GM08714 (cell line): ENCODE results near the gene NPPC.

Source experiments
- H3K4me3 ChIP-seq: fragments of 200-500 bp; sonication (Bioruptor generic); 2 replicates; pipeline ENCODE4 v1.5.1; 2014; ENCODE audit warnings: mild to moderate bottlenecking, low read length, inconsistent platforms
- ZNF274 ChIP-seq: IDR thresholded peaks from 2 replicates; pipeline ENCODE4 v1.6.1; 2012; ENCODE audit warnings: mild to moderate bottlenecking, low read depth, low read length

The NPPC gene

DNA sequence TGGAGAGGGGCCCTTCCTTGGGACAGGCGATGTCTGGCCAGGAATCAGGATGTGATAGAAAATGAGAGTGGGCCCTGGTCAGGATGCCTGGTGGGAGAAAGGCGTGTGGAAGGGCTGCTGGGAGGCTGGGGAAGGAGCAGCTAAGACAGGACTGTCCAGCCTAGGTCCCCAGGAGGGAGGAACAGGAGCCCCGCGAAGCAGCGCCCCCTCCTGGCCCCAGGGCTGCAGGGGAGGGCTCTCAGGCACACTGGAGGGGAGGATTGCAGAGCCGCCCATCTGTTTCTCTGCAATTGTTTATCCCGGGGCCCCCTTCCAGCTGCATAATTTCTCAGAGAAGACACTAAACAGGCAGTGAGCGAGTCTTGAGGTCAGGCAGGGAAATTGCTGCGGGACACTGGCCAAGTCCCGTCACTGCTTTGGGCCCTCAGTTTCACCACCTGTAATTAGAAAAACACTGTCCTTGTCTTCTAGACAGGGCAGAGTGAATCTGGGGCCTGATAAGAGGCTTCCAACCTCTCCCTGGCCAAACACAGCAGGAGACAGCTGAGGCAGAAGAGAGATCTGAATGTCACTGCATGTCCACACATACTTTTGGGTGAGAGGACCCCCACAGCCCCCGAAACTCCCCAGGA is 3.9 kb upstream of the NPPC start:
- TF ChIP-seq ZNF274 = no peak
- no peak overlapping the region for H3K4me3 ChIP-seq

DNA sequence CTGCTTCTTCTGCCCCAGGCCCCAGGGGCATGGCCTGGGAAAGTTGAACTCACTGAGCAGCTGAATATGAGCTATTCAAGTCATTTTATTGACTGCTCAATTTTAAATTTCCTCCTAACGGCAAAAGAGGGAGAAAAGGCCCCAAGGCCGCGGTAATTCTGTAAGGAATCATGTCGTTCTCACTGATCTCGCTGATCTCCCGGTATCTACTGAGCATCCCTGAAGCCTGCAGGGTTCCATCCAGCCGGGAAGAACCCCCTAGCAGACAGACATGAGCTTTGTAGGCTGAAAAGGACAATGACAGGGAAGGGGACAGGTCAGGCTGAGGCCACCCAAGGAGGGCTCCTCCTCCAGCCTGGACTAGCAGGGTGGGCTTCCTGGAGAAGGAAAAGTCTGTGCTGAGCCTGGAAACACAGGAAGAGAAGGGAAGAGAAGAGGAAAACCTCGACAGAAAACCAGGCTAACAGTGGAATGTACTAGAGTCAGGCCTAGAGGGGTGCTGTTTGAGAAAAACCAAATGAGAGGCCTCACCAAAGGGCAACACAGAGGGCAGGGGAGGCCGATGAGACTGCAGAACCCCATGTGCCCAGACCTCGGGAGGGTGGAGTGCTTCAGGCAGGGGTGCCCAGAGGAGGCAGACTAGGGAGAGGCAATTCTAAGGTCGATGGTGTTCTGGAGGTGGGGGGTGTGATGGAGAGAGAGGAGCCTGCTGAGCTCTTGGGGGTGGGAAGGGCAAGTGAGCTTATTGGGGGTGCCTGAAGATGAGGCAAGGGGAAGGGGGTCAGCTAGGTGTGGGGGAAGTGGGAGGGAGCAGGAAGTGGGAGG is 2.9 kb upstream of the NPPC start:
- no peak overlapping the region for H3K4me3 ChIP-seq

DNA sequence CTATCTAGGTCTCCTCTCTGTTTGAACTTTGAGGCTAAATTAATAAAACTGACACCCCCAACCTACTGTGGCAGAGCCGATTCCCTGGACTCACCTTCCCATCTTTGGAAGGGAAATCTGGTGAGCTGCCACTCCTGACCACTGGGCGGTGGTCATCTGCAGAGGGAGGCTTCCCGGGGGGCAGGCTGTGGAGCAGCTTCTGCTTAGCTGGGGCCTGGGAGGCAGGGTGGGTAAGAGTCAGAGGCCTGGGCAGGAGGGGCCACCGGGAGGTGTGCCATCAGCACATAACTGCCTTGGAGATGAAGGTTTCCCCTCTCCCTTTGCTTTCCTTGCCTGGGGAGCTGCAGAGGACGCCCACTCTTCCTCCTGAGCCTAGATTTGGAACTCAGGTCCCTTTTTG is 2.3 kb upstream of the NPPC start:
- H3K4me3 ChIP-seq = no peak overlapping the region
- no peak for TF ChIP-seq ZNF274

More for the DNA sequence above, 2.9 kb upstream of the NPPC start:
- no peak for TF ChIP-seq ZNF274

DNA sequence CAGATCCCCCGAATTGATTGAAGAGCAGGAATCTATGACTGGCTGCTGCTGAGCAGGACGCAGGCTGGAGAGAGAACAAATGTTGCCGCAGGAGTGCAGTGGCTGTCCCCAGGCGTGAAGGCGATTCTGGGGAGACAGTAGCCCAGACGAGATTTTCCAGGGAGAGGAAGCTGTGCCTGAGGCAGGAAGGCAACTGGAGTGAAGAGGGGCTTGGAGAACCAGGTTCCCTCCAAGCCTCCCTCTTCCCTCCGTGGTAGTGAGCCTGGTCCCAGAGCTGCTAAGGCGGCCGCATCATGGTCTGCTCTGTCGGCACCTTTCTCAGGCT is 1.3 kb upstream of the NPPC start:
- H3K4me3 ChIP-seq = no peak overlapping the region
- TF ChIP-seq ZNF274 = no peak

DNA sequence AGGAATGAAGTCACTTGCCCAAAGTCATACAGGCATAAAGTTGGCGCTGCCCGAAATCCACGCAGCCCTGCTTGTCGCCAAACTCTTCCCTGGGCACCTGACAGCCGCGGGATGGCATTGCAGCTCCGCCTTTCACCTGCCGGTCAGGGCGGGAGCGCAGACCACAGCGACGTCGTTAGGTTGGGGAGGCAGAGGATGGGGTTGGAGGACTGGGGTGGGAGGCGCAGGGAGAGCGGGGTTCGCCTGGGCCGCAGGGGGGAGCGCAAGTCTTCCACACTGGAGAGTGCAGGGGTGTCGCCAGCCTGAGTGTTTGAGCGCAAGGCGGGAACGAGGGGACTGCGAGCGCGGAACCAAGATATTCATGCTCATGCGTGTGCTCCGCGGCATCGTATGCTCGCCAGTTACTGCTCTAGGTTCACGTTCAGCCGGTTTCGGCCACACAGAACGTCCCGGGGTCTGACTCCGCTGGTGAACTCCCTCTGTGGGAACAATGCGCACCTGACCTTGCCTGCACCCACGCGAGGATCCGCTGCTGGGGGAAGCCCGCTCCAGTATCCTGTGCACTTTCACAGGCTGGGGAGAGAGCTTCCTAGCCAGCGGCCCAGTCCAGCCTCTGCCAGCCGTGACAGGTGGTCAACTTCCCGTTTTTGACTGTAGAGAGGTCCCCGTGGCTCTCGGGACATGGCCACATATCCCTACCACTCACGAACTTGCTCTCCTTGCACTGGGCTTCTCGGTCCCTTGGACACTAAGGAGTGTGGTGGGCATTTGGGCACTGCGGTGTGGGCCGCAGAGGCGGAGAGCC is 767 bp upstream of the NPPC start:
- TF ChIP-seq ZNF274 = no peak

DNA sequence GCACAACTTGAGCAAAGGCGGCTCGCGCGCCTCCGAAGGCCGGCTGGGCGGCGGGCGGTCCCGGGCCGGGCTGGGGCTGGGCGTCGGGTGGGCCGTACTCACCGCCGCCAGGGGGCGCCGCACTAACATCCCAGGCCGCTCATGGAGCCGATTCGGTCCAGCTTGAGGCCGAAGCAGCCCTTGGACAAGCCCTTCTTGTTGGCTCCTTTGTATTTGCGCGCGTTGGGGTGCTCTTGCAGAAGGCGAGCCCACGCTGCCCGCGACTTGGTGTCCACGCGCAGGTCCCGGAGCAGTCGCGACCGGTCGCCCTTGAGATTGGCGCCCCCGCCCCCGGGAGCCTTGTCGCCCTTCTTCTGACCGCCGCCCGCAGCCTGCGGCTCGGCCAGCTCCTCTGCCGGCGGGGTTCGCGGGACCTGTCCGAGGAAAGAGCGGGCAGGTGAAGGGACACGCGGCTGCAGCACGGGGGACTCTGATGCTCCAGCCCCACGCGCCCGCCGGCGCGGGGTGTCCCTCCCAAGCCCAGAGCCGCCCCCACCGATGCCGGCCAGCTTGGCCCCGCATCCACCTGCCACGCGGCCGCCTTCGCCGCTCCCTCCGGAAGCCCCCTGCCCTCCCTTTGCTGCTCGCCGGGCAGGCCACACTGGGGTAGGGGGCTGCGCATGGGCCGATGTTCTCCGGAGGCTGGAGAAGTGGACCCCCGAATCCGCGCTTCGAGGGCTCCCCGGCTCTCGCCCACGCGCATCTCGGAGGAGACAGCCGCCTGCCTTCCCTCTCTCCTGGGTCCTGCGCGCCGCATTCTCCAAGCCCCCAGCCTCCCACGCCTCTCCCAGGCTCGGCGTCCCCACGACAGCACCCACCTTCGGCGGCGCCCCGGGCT is 655 bp downstream of the NPPC start:
- TF ChIP-seq ZNF274 = no peak
- H3K4me3 ChIP-seq = peak overlapping the region; percentile 53; the same call in 1 of the 2 replicates

More for the DNA sequence above, 767 bp upstream of the NPPC start:
- H3K4me3 ChIP-seq = peak overlapping the region; percentile 38; the same call in 1 of the 2 replicates

DNA sequence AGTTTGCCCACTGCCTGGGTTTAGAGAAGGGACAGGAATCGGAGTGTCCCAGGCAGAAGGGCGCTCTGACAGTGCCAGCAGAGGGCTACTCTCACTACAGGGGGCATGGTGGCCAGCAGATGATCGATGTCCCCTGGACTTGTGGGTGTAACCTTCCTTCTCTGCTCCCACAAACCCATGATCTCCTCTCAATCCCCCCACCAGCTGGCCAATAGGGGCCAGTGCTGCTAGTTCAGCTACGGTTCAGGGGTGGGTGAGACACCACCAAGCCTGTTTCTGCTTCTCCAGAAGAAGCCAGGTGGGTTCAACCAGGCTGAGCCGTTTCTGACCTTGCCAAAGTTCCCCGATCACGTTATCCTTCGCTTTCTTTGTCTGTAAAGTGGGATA is 1.3 kb downstream of the NPPC start:
- no peak overlapping the region for H3K4me3 ChIP-seq
- no peak for TF ChIP-seq ZNF274

DNA sequence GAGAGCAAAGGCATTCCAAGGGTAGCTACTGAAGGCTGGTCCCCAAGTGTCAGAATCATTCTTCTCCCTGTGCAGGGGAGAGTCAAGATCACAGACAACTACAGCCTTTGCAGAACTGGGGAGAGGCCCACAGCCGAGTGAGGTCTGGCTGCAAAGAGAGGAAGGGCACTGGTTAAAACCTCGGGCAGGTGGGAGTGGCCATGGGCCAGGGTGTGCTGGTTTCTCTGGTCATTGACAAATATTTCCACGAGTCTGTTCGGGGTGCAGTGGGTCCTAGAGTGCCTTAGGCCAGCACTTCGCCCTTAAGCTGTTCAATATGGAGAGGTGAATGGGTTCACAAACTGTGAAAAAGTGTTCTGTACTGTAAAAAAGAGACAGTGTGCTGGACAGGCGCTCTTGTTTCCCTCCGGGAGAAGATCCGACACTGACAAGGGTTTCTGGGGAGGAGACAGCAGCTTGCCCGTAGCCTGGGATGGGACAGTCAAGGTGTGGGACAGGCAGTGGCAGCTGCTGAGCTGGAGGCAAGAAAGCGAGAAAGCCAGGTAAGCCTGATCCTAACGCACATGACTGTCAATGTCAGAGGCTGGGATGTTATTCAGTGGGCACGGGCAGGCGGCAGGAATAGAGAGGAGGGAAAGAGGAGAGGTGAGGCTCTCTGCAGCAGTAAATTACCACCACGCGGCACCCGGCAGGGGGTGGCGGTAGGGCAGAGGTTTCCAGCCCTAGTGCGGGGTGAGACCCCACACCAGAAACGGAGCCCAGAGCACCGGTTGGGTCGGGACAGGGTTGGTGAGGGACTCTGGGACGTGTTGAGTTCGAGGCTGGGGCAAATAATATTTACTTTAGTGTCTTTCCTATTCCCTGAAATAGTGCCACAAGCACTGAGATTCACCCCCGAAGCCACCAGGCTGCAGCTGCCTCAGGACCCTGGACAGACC is 2.0 kb downstream of the NPPC start:
- no peak overlapping the region for H3K4me3 ChIP-seq
- no peak for TF ChIP-seq ZNF274

DNA sequence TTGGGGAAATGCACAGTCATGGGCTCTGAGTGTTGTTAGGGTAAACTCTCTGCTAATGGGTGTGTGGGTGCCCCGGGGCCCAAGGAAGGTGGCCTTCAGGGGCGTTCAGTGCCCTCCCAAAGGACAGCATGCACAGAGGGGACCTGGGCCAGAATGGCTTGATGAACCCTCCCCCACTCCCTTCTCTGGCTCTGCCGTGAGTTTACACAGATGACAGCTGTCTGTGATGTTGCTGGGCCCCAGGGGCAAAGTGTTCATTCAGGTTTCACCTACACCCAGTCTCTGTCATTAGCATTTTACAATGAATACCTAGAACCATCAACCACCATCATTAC is 3.2 kb downstream of the NPPC start:
- H3K4me3 ChIP-seq = no peak overlapping the region
- no peak for TF ChIP-seq ZNF274

DNA sequence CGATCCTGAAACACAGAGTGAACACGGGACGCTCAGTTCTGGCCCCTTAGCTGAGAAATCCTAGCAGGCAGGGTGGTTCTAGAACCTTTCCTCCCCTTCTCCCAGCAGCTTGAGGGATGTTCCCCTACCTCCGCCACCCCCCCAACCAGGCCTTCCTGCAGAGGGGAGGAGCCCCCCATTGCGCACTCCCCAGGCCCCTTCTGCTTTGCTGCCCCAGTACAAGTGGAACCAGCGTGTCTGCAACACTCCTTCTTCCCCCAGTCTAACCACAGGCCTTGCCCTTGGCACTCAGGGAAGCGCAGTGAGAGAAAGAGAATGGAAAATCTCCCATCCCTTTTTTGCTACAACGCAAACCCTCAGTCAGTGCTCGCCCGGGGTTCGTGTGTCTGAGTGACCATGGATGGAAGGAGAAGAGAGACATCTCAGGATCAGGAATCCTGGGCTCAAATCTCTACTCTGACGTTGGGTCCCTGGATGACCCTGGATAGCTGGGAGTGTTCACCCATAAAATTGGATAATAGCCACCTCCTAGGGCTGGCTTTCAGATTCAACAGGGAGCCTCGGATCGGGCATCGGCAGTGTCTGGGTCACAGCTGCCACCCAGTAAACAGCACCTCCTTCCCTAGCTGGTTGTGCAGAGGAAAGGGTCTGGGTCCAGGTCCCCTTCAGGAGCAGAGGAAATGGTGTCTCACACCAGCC is 3.7 kb downstream of the NPPC start:
- no peak overlapping the region for H3K4me3 ChIP-seq
- no peak for TF ChIP-seq ZNF274

DNA sequence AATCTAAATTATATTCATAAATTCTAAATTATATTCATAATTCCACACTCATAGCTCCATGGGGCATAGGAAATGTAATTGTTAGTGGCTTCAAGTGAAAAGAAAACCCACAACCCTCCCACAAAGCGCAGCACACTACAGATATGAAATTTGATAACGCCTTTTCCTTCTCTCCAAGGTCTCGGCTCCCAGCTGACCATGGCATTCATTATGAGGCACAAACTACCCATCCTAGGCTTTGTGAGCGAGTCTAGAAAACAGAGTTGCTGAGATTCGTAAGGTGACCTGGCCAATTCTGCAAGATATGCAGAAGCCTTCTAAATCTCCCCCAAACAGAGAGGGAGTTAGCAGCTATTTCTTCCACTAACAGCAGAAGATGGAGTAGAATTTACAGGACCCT is 5.4 kb downstream of the NPPC start:
- no peak overlapping the region for H3K4me3 ChIP-seq
- TF ChIP-seq ZNF274 = no peak

DNA sequence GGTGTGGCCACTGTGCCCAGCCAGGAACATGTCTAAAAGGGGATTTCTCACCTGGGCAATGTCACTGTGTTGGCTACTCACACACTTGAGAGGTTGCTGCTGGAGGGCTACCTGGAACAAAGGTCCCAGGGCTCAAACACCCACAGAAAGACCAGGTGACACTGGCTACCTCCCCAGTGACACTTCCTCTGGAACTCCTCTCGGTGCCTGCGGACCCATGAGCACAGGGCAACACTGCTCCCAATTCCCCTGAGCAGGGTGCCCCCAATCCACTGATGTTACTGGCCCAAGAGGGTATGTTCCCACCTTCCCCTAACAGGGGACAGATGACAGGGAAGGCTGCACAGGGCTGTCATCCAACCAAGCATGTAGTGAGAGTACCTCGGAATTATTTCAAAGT is 5.8 kb downstream of the NPPC start:
- no peak for TF ChIP-seq ZNF274

DNA sequence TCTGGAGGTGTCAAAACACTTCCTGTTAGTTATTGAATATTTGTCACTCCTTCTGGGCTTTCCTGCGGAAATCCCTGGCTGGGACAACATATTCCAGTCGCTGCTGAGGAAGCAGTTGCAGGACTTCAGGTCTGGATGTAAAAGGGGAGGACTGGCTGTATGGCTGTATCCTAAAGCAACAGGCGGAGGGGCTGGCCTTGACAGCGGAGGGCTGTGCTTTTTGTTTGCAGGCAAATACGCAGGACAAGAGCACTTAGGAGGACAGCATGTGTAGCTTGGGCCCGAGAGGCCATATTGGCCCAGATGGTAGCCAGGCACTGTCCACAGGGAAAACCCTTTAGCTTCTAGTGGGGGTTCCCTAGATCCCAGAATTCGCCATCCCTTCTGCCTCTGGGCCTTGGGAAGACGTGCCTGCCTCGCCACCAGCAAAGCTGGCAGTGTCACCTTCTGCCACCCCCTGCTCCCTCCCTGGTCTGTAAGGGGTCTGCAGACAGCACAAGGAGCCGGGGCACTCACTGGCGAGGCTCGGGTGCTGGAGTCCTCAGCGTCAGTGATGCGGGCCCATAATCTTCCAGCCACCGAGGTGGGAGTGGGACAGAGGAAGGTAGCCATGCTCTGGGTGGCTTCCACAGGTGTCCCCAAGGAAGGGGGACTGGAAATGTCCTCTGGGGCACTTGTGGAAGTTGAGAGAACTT is 6.7 kb downstream of the NPPC start:
- no peak for TF ChIP-seq ZNF274
- no peak overlapping the region for H3K4me3 ChIP-seq

More for the DNA sequence above, 5.8 kb downstream of the NPPC start:
- no peak overlapping the region for H3K4me3 ChIP-seq
